ENCODE results near the gene GOLIM4.
"Not testable (repeated sequence)": the region's sequence is repeated elsewhere in the genome, so short reads cannot be mapped to it uniquely, and the experiment has no call there.

GOLIM4 gene

GRCh38 chr3:168073842-168074605 lies 21.7 kb downstream of the GOLIM4 start:
- DNase-seq: no peak

GRCh38 chr3:168072323-168072650 lies 23.4 kb downstream of the GOLIM4 start:
- no peak for DNase-seq

DNA sequence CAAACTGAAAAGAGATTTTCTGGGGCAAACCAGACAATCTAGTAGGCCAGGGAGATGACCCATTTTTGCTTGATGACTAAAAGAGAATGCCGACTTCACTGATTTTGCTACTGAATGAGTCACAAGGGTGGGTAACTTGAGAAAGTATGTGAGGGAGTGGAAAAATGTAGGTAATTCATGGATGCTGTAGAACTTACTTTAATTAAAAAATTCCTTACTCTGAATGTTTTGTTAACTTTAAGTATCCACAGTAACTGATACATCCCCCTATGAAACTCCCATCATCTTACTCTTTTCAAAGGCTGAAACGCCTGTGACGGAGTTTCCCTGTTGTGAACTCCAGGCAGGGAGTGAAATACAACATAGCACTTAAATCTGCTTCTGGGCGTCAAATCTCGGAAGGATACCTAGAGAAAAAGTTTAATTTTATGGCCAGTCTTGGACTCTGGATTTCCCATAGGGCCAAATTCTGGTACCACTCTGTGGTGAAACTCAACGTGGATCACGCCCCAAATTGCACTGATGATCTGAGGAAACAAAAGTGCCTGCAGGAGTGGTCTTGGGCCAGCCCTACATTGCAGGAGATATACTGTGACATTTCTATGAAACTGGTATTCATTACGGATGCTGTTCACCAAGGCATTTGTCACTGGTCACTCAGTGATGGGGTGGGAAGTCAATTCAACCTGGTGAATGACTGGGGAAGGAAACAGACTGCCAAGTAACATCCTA lies 24.0 kb downstream of the GOLIM4 start:
- no peak for DNase-seq

DNA sequence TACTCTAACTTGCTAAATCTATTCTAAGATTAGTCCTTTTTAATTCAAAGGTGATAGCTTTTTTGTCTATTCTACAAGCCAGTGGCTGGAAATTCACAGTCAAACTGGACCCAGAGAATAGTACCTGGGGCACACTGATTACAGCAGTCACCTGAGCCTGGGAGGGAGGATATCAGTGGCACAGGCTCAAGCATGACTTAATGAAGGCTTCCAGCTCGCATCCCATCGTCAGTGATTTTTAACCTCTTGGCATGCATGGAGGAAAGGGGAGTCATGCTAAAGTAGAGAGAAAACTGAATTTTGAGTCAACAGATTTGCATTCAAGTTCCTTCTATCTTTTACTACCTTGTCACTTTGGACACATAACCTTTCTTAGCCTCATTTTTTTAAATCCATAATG lies 24.8 kb downstream of the GOLIM4 start:
- DNase-seq: no peak

DNA sequence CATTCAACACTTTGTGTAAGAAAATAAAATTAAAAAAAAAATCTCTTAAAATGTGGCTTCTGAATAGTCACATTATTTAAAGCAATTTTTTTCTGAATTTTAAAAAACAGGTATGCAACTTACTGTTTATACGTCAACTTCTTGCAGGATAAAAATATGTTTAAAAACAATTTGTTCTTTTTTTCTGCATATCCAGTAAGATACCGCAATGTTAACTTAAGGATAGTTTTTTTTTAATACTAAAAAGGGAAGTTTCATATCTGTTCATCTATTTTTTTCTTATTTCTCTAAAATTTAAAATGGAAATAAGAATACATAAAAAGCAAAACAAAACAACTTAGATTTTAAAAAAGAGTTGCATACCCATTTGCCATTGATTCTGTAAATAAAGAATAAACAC lies 27.4 kb downstream of the GOLIM4 start:
- DNase-seq: no peak

- no peak for DNase-seq
Measured at GRCh38 chr3:168066882-168067281, 28.8 kb downstream of the GOLIM4 start.

- no peak for DNase-seq
Measured at GRCh38 chr3:168065569-168065968, 30.2 kb downstream of the GOLIM4 start.

DNA sequence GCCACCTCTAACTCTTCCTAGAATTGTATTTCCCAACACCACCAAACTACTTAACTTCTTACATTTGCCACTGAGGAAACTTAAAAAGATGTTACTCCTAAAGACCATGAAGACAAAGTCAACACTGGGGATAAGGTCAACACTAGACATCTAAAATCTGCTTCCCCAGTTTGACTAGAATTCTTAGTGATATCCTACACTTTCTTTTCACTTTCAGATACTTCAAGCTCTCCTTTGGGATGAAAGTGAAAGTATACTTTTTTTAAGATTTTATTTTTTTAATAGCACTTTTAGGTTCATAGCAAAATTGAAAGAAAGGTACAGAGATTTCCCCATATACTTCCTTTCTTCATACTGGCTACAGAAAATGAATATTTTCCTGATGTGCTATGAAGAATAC lies 32.6 kb downstream of the GOLIM4 start:
- DNase-seq: no peak

DNA sequence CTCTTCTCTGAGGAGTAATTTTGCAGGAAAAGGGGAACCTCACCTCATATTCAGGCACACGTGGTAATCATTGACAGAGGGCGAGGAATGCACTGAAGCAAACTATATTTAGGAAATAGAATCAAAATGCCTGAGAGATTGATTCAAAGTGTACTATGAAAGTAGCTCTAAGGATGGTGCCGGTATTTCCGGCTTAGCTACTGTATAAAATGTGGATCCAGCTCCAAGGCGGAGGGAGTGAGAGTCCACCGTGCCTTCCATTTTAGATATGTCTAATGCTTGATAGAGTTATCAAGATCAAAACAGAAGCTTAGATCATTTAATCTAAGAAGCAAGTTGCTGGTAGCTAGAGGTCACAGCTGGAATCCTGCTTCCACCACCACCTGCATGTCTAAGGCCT lies 33.0 kb downstream of the GOLIM4 start:
- DNase-seq: no peak

GRCh38 chr3:168061332-168061996 lies 34.3 kb downstream of the GOLIM4 start:
- no peak for DNase-seq

DNA sequence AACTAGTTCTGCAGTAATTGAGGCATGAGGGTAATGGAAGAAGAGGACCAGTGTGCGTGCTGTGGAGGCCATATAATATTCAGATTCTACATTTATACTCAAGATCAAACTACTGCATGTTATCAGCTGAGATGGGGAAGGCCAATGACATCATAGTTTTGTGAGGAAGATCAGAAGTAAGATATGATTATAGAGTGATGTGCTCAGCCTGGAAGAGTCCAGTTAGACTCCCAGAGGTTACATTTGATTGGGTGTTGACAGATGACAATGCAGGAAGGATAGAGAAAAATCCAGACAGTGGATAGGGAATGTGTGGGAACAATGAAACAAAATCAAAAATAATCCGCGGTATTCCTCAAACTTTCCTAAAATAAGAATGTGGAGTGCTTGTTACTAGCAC lies 35.4 kb downstream of the GOLIM4 start:
- no peak for DNase-seq

GRCh38 chr3:168058481-168058880 lies 37.2 kb downstream of the GOLIM4 start:
- no peak for DNase-seq

GRCh38 chr3:168056398-168057230 lies 39.1 kb downstream of the GOLIM4 start:
- not testable (repeated sequence) for DNase-seq

- no peak for DNase-seq
Measured at GRCh38 chr3:168054447-168054846, 41.3 kb downstream of the GOLIM4 start.

GRCh38 chr3:168053115-168053514 lies 42.6 kb downstream of the GOLIM4 start:
- DNase-seq: no peak

- no peak for DNase-seq
Measured at GRCh38 chr3:168052515-168052914, 43.2 kb downstream of the GOLIM4 start.

DNA sequence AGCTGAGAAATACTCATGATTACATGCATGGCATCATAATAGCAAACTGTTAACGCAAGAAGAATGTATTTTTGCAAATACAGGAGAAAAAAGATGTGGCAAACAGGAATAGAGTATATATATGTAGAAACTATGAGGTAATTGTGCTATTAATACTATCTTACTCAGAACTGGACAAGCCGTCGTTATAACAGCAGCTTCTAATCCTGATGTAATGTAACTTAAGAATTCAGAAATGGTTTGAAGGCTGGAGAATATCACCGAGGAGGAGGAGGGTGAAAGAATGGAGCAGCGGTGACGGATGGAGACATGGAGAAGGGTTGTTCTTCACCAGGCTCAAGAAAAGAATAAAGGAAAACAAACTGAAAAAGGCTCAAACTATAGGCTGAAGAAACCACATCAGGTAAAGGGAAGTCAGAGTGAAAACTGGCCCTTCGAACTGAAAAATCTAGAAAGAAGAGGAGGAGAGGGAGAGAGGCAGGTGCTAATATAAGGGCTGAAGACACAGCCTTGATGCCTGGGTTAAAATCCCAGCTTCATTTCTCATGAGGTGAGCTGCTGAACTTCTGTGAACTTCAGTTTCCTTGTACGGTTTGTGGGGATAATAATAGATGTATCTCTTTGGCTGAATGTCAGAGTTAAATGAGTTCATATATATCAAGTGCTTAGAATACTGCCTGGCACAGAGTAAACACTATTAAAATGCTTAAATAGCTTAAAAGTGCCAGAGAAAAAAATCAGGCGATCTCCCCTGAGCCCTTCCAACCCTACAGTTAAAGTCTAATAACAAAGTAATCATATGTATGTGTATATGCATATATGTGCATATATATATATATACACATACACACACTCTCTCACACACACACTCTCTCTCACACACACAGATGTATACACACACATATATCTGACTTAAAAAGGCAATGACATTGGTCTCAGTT lies 43.9 kb downstream of the GOLIM4 start:
- no peak for DNase-seq

DNA sequence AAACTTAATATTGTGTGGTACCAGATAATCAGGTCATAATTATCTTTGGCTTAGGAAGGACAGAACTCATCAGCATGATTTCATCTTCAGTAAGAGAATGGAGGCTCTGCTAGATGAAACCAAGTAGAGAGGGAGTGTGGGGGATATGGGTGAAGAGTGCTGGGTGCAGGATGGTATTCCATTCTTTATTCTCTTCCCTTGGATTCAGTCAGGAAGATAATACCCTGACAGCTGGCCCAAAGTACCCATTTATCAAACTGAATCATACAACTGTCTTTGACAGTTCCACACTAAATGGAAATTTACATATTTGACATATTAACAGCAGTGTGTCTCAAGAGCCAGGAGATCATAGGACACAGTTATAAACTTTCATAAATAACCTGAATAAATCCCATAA lies 44.7 kb downstream of the GOLIM4 start:
- no peak for DNase-seq

DNA sequence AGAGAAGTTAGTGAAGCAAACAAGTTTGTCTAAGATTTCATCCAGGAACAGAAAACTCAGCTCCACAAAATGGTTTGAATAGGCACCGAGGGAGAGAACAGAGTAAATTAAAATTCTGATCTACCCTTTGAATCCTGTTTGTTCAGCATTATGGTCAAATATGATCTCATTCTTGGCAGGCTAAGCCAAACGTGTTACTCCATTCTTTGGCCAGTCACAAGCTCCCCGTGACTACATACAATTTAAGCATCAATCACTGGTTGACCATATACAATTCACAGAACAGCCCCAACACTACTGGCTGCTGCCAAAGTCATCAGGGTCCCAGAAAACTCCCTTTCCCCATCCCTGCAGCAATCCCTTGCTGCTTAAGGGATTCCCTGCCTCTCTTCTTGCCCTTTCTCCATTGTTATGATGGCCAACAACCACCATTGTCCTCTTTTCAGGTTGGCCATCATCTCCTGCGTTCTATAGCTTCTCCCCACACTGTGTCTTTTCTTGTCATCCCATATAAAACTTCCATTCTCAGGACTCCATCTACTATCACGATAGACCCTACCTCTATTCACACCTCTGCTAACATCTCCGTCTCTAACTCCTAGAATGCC lies 46.3 kb downstream of the GOLIM4 start:
- no peak for DNase-seq

GRCh38 chr3:168048414-168049330 lies 47.1 kb downstream of the GOLIM4 start:
- DNase-seq: no peak

All from CD4-positive, alpha-beta T cell treated with Interleukin-12 subunit alpha and Interleukin-12 subunit beta, for 1 hour (primary cell).